HCT116 (cell line): ENCODE results near the gene CYB5B.

Source experiments
- CTCF ChIP-seq, 3 experiments: fragments of 200-600 bp in 1 of 3; sonication (generic) in 1 of 3; IDR thresholded peaks in 2 of 3; conservative IDR thresholded peaks in 1 of 3; 2 replicates each; pipeline ENCODE4 v1.5.1; 2012 to 2017; ENCODE audit warnings: low read depth in 2 of 3, low read length in 2 of 3, antibody characterized with exemption in 1 of 3, borderline replicate concordance in 1 of 3, control low read depth in 1 of 3, mild to moderate bottlenecking in 1 of 3, mixed read lengths in 1 of 3, mixed run types in 1 of 3, moderate library complexity in 1 of 3; ENCODE audit not compliant: insufficient read depth in 1 of 3
- EZH2 ChIP-seq: fragments of 200-600 bp; sonication (generic); IDR thresholded peaks from 2 replicates; pipeline ENCODE4 v1.6.1; 2017; ENCODE audit warnings: antibody characterized with exemption, mixed run types
- REST ChIP-seq: IDR thresholded peaks from 2 replicates; pipeline ENCODE4 v1.6.1; 2012; ENCODE audit warnings: low read depth
- SIN3A ChIP-seq: IDR thresholded peaks from 2 replicates; pipeline ENCODE4 v1.6.1; 2012; ENCODE audit warnings: low read depth

GRCh38 chr16:69376393-69377059, 47.9 kb upstream of the CYB5B start:
- no peak for TF ChIP-seq CTCF (IDR thresholded peaks at IDR 0.05 in 2 of 3, conservative IDR thresholded peaks at IDR 0.05 in 1 of 3; ENCODE audit: borderline replicate concordance in 1 of 3, insufficient read depth in 1 of 3, low read depth in 2 of 3, low read length in 2 of 3)
- TF ChIP-seq EZH2 = no peak
- TF ChIP-seq SIN3A = no peak
- no peak for TF ChIP-seq REST
